ENCODE measurements around the gene SCD5. TPM values are rescaled to one million over a fixed set of nuclear protein-coding genes. Genes with fewer than 3 reads are reported as not detected.

The SCD5 gene
- total RNA-seq, 2 donors from 2014 or later = 51.4 TPM

GRCh38 chr4:82741188-82741587, 57.4 kb downstream of the SCD5 start:
- Histone ChIP-seq H3K4me1 (peaks cover 36% of the 10 kb centered on the region), H3K27me3 (no peaks in the 10 kb centered on the region), H3K9me3 (no peaks in the 10 kb centered on the region), H3K4me3 (no peak overlapping the region), H3K27ac (peak overlapping the region in 3 of 4 donors; percentile 15 to 83 (median 29)), H3K36me3 (replicated peaks in 1 of 2; ENCODE audit: insufficient read depth in 1 of 2, low read depth in 2 of 2) (no peaks in the 10 kb centered on the region)
- ATAC-seq = no peak
- intact Hi-C loops (cut with DNase I) = no loop called here
- DNase-seq = peak; percentile 35 to 70 (median 53)
- 41 to 53% methylated on average over 5 of the region's 5 CpGs for WGBS, 2 donors
- TF ChIP-seq POLR2A (IDR thresholded peaks at IDR 0.05) (no peak), CTCF (IDR thresholded peaks at IDR 0.05) (no peak)

- Histone ChIP-seq H3K36me3 (replicated peaks in 1 of 2; ENCODE audit: insufficient read depth in 1 of 2, low read depth in 2 of 2) (no peaks in the 10 kb centered on the region), H3K27ac (peak overlapping the region in 2 of 4 donors; percentile 15 to 29), H3K27me3 (no peaks in the 10 kb centered on the region), H3K4me3 (no peak overlapping the region), H3K9me3 (no peaks in the 10 kb centered on the region), H3K4me1 (peaks cover 34% of the 10 kb centered on the region)
- peak; percentile 77 to 89 (median 86) for DNase-seq
- TF ChIP-seq CTCF (IDR thresholded peaks at IDR 0.05) = peak; percentile 94 to 100 (median 99)
- TF ChIP-seq POLR2A (IDR thresholded peaks at IDR 0.05) = no peak
- WGBS, 2 donors = 48 to 72% methylated on average over 14 to 23 of the region's 23 CpGs
- peak; percentile 88 for ATAC-seq
- intact Hi-C loops (cut with DNase I) = loop anchor here (10.0 kb wide), 1 partner anchor 275 kb away; no protein-coding TSS in a partner anchor
Observed at GRCh38 chr4:82739287-82740190, 59.1 kb downstream of the SCD5 start.

GRCh38 chr4:82737354-82737753, 61.2 kb downstream of the SCD5 start:
- Histone ChIP-seq H3K4me1 (peaks cover 19% of the 10 kb centered on the region), H3K9me3 (no peaks in the 10 kb centered on the region), H3K27ac (no peak overlapping the region), H3K36me3 (replicated peaks in 1 of 2; ENCODE audit: insufficient read depth in 1 of 2, low read depth in 2 of 2) (no peaks in the 10 kb centered on the region), H3K4me3 (no peak overlapping the region), H3K27me3 (no peaks in the 10 kb centered on the region)
- DNase-seq (no peak), ATAC-seq (no peak)
- intact Hi-C loops (cut with DNase I) = loop anchor here (10.0 kb wide), 1 partner anchor 273 kb away; no protein-coding TSS in a partner anchor
- TF ChIP-seq CTCF (IDR thresholded peaks at IDR 0.05) = no peak
- no peak for TF ChIP-seq POLR2A (IDR thresholded peaks at IDR 0.05)

GRCh38 chr4:82733636-82734035, 65.0 kb downstream of the SCD5 start:
- 59 to 62% methylated on average over 7 of the region's 7 CpGs for WGBS, 2 donors
- ATAC-seq (no peak), DNase-seq (no peak)
- H3K4me1 ChIP-seq = peaks cover 12% of the 10 kb centered on the region
- no peak overlapping the region for H3K4me3 ChIP-seq
- no peaks in the 10 kb centered on the region for H3K9me3 ChIP-seq
- TF ChIP-seq POLR2A (IDR thresholded peaks at IDR 0.05) (no peak), CTCF (IDR thresholded peaks at IDR 0.05) (no peak)
- intact Hi-C loops (cut with DNase I) = loop anchor here (10.0 kb wide), 1 partner anchor 269 kb away; no protein-coding TSS in a partner anchor
- no peaks in the 10 kb centered on the region for H3K27me3 ChIP-seq
- H3K36me3 ChIP-seq (replicated peaks in 1 of 2; ENCODE audit: insufficient read depth in 1 of 2, low read depth in 2 of 2) = no peaks in the 10 kb centered on the region
- peak overlapping the region in 1 of 4 donors; percentile 20 for H3K27ac ChIP-seq
